Measurements from ENCODE around the gene MDC1. TPM values are rescaled to one million over a fixed set of nuclear protein-coding genes. Genes with fewer than 3 reads are reported as not detected.

The MDC1 gene
- total and polyA plus RNA-seq, 2 of the 13 experiments (the other 11 are each of a cell fraction or from before 2014, with no cell fraction given), result 8.4 to 14.0 TPM

DNA sequence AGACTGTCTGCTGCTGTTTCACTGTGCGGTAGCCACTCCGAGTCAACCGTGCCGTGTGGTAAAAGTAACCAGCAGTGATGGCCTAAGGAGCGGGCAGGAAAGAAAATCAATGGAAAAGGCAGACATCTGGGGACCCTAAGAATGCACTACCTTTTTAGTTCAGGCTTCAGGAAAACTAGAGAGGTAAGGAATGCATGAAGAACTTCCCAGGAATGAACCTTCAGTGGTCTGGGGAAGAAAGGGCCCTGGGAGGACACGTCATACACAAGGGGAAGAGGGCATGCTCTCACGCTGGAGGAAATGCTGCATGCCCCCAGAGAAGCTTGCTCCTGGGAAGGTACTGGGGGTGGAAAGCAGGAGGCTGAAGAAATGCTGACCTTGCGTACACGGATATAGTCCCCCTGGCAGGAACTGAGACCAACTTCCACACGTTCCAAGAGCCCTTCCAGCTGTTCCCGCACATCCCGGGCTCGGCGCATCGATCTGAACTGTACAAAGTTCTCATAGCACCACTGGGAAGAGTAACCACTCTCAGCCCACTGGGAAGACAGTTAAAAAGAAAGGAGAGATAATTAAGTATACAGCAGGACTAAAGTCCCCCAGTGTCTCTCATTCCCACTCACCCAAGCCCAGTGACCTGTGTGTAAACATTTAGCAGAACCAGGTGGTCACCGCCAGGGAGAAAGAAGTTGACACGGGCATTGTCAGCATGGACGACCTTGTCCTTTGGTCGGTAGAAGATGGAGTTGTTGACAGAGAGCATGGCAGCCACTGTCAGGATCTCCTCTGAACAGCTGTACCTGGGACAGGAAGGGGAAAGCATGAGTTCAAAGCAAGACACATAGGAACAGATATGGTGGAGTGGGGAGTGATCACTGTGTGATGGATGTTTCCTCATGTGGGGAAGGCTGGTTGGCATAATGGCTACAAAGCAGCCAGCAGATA is 62.0 kb downstream of the MDC1 start (continued):
- TF ChIP-seq ZBTB43 (CRISPR knock-in tag; conservative IDR thresholded peaks at IDR 0.05) (no peak), RFXAP (CRISPR knock-in tag; IDR thresholded peaks at IDR 0.05; ENCODE audit: borderline replicate concordance) (peak; percentile 55; the same call in 1 of the 2 replicates), PRDM10 (CRISPR knock-in tag; IDR thresholded peaks at IDR 0.05; ENCODE audit: low read depth) (peak; percentile 86), YY1 (IDR thresholded peaks at IDR 0.05; ENCODE audit: insufficient read depth, insufficient replicate concordance, low read depth, low read length) (peak; percentile 88), HDAC2 (CRISPR knock-in tag; IDR thresholded peaks at IDR 0.05) (peak; percentile 99), ZKSCAN8 (CRISPR knock-in tag; IDR thresholded peaks at IDR 0.05; ENCODE audit: borderline replicate concordance) (peak; percentile 99), NFYC (CRISPR knock-in tag; IDR thresholded peaks at IDR 0.05) (0 out of 2 replicates have a peak, but pooled peaks have one; percentile 18), ZNF124 (CRISPR knock-in tag; IDR thresholded peaks at IDR 0.05) (peak; percentile 60; the same call in 1 of the 2 replicates), PCBP2 (optimal IDR thresholded peaks at IDR 0.05; ENCODE audit: low read depth, low read length, poor library complexity, severe bottlenecking) (no peak), ZNF232 (CRISPR knock-in tag; IDR thresholded peaks at IDR 0.05; ENCODE audit: borderline replicate concordance) (0 out of 2 replicates have a peak, but pooled peaks have one; percentile 27), ZNF746 (CRISPR knock-in tag; IDR thresholded peaks at IDR 0.05) (peak; percentile 23; the same call in 1 of the 2 replicates), FLYWCH1 (CRISPR knock-in tag; IDR thresholded peaks at IDR 0.05) (no peak), CC2D1A (CRISPR knock-in tag; IDR thresholded peaks at IDR 0.05) (no peak), ZNF75D (CRISPR knock-in tag; IDR thresholded peaks at IDR 0.05; ENCODE audit: borderline replicate concordance) (no peak), ZNF460 (CRISPR knock-in tag; IDR thresholded peaks at IDR 0.05; ENCODE audit: borderline replicate concordance) (no peak), SOX13 (IDR thresholded peaks at IDR 0.05) (peak; percentile 81), SOX13 (CRISPR knock-in tag; conservative IDR thresholded peaks at IDR 0.05 in 1 of 2, IDR thresholded peaks at IDR 0.05 in 1 of 2) (peak in 1 of 2 experiments; percentile 97; a peak in 2 of 4 replicates), ZNF292 (CRISPR knock-in tag; IDR thresholded peaks at IDR 0.05; ENCODE audit: borderline replicate concordance, low read depth) (peak; percentile 93; the same call in 1 of the 2 replicates), MYNN (CRISPR knock-in tag; IDR thresholded peaks at IDR 0.05; ENCODE audit: low read depth) (no peak)
- TF ChIP-seq, protein P1, sequence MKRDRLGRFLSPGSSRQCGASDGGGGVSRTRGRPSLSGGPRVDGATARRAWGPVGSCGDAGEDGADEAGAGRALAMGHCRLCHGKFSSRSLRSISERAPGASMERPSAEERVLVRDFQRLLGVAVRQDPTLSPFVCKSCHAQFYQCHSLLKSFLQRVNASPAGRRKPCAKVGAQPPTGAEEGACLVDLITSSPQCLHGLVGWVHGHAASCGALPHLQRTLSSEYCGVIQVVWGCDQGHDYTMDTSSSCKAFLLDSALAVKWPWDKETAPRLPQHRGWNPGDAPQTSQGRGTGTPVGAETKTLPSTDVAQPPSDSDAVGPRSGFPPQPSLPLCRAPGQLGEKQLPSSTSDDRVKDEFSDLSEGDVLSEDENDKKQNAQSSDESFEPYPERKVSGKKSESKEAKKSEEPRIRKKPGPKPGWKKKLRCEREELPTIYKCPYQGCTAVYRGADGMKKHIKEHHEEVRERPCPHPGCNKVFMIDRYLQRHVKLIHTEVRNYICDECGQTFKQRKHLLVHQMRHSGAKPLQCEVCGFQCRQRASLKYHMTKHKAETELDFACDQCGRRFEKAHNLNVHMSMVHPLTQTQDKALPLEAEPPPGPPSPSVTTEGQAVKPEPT (CRISPR knock-in tag; IDR thresholded peaks at IDR 0.05; ENCODE audit: low read depth), result peak; percentile 34; the same call in 1 of the 2 replicates
- TF ChIP-seq, protein P2, sequence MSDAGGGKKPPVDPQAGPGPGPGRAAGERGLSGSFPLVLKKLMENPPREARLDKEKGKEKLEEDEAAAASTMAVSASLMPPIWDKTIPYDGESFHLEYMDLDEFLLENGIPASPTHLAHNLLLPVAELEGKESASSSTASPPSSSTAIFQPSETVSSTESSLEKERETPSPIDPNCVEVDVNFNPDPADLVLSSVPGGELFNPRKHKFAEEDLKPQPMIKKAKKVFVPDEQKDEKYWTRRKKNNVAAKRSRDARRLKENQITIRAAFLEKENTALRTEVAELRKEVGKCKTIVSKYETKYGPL (CRISPR knock-in tag; IDR thresholded peaks at IDR 0.05), result no peak

Measured in HepG2 (cell line).